Stimulated activated CD4-positive, alpha-beta T cell treated with anti-CD3 and anti-CD28 coated beads, Interleukin-1b, Interleukin-23, amount 100 ng/mL, for 24 hours (primary cell): ENCODE data around the gene PSORS1C2.
A peak's percentile ranks its signal among the peaks of the same experiment; 100 is the strongest.

Experiments used
- DNase-seq, 4 experiments: peaks; one replicate each; pipeline ENCODE4 v3.0.0-alpha.2; 2020; ENCODE audit warnings: low read depth in 4 of 4, low spot score in 1 of 4

PSORS1C2 gene

GRCh38 chr6:31142361-31142761, 3.5 kb upstream of the PSORS1C2 start:
- DNase-seq: no peak

GRCh38 chr6:31140643-31141042, 1.8 kb upstream of the PSORS1C2 start:
- DNase-seq: no peak

DNA sequence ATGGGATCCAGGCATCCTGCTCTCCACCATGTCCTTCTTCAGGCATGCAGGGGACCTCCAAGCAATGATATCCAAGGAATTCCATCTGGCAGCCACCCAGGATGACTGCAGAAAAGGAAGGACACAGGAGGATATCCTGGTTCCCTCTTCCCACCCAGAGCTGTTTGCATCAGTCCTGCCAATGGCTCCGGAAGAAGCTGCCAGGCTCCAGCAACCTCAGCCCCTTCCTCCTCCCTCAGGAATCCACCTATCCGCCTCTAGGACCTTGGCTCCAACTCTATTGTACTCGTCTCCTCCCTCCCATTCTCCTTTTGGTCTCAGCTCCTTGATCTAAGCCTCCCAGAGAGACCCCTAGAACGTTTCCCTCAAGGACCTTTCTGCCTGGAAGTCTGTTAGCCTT, 733 bp upstream of the PSORS1C2 start:
- no peak for DNase-seq

- DNase-seq: no peak
Measured at GRCh38 chr6:31135710-31136109, 3.2 kb downstream of the PSORS1C2 start.

- no peak for DNase-seq
Measured at GRCh38 chr6:31132806-31133205, 6.1 kb downstream of the PSORS1C2 start.

GRCh38 chr6:31131595-31131994, 7.3 kb downstream of the PSORS1C2 start:
- no peak for DNase-seq

GRCh38 chr6:31130751-31131150, 8.1 kb downstream of the PSORS1C2 start:
- DNase-seq: no peak

DNA sequence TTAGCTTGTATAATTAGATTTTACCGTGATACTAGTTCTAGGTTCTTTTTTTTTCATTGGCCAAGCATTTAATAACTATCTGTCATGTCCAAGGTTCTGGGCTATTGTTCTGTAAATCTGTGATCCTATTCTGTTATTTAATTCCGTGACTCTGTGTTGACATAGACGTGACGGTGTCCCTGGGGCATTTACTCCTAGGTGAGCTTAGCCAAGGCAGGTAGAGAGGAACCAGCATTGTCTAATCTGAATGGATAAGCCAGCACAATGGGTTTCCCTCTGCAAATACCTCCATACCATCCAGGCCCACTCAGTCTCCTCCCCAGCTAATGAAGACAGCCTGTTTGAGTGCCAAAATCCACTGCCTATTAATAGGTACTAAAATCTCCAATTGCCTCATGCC, 9.7 kb downstream of the PSORS1C2 start:
- DNase-seq: no peak

GRCh38 chr6:31128093-31128676, 10.7 kb downstream of the PSORS1C2 start:
- peak; percentile 42 to 71 (median 58) for DNase-seq

GRCh38 chr6:31126396-31127175, 12.3 kb downstream of the PSORS1C2 start:
- no peak for DNase-seq

DNA sequence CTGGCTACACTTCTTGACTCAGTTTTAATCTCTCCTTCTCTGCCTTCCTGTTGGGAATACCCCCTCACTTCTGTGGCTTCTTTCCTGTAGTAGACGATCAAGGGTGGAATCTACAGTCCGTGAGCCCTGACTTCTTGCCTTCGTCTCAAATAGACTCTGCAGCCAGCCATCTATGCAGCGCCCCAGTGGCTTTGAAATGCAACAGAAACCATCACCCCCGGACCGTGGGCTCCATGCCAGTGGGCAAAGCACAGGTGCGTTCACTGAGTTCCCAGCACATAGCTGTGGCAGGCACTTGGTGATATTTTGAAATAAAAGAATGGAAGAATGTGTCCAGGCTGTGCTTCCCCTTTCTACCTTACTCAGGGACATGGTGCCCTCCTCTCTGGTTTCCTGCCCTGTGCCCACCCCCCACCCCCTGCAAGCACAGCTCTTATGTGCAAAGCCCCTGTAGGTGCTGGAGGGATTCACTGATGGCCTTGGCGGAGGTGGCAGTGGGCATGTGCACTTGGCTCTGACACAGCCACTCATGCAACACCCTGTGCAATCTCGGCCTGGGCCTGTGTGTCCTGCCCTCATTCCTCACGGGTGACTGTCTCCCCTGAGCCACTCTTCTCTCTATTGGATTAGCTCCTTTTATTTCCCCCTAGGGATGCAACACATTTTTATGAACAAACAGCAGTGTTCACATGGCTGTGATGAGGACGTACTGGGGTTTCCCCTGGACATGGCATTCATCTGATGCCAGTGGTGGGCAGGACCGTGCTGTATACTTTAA, 13.1 kb downstream of the PSORS1C2 start:
- DNase-seq: no peak

- DNase-seq: no peak
Measured at GRCh38 chr6:31125162-31125561, 13.7 kb downstream of the PSORS1C2 start.

- no peak for DNase-seq
Measured at GRCh38 chr6:31122791-31123706, 15.8 kb downstream of the PSORS1C2 start.

GRCh38 chr6:31121131-31121790, 17.6 kb downstream of the PSORS1C2 start:
- no peak for DNase-seq

DNA sequence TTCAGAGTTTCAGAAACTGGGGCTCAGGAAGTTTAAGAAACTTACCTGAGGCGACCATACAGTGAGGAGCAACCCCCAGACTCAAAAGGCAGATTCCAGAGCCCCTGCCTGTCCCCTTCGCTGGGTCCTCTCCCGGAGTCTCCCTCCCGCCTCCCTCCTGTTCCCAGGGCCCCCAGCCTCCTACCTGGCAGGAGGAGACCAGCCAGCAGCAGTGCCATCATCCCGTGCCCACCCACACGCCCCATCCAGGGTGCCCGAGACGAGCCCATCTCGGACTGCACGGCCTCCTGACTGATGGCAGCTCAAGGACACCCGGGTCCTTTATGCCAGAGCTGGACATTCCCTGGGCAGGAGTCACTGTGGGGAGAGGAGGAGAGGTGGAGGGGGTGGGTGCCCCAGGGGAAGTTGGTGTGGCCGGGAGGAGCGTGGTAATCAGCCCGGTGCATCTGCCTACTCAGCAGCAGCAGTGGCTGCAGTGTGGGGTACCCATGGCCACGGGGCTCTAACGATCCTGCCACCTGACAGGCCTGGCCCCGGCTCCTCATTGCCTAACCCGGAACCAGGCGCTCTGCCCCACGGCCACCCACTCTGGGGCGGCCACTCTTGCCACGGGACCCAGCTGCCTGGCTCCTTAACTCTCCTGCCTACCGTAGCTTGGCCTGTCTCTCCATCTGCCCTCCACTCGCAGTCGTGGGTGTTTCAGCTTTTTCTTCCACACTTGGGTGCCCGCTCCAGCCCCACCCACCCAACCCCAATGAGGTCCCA, 18.5 kb downstream of the PSORS1C2 start, which contains the start of gene CDSN:
Gene CDSN, minus strand, starts transcription at position 296 of the 765 bp plus-strand sequence. Its CDS starts 27 bp downstream, at position 269.
- no peak for DNase-seq

DNA sequence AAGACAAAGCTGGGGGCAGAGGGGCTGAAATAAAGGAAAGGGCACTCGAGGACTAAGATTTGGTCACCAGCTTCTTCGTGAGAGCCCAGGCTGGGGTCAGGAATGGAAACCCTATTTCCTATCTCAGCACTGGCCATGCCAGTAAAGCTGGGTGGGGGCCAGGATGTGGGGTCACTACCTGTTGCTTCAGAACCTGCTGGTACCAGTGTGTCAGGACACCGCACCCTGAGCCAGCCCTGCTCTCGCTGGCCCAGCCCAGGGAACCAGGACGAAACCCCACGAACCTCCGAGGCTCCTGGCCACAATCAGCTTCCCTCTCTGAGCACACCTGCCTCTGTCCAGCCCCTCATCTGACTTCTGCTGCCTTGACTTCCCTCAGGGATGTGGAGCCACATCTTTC, 20.7 kb downstream of the PSORS1C2 start:
- no peak for DNase-seq

DNA sequence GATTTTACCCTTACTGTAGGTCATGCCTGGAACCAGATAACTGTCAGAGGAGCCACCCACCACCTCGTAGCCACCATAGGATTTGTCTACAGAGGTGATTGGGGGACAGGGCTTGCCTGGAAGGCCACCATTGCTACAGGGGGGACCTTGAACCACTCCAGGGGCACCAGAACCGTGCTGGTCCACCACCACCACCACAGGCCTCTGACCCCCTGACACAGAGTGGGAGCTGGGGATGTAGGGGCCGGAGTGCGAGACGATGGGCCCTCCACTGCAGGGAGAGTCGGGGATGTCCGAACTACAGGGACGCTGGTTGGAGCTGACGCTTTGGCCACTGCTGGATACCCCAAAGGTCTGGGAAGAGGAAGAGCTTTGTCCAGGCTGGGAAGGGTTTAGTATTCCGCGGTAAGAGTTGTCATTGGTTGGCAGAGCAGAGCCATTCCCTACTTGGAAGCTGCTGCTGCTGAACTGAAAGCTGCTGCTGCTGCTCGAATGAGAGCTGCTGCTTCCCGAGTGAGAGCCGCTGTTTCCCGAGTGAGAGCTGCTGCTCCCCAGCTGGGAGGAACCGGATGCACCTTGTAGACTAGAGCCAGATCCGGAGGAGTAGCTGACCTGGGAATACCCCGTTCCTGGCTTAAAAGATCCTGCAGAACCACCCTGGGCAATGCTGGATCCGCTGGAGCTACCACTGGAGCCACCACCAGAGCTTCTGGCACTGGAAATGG, 22.0 kb downstream of the PSORS1C2 start:
- DNase-seq: no peak

GRCh38 chr6:31115941-31116560, 22.8 kb downstream of the PSORS1C2 start:
- no peak for DNase-seq
